ENCODE results near the gene CEP112.

- TF ChIP-seq CTCF (IDR thresholded peaks at IDR 0.05; ENCODE audit: low read length): no peak
- TF ChIP-seq EZH2phosphoT487 (IDR thresholded peaks at IDR 0.05; ENCODE audit: low read length): no peak
These were observed 22.1 kb downstream of the CEP112 start for GRCh38 chr17:66169839-66170238.

All from MM.1S (cell line).